GM18519 (cell line): ENCODE measurements around the gene RADIL.
"Not testable (repeated sequence)": the region's sequence is repeated elsewhere in the genome, so short reads cannot be mapped to it uniquely, and the experiment has no call there.

ENCODE experiments used
- ATAC-seq: cut with Tn5 transposase; IDR thresholded peaks from one replicate; pipeline ENCODE4 v1.9.1; 2021; ENCODE audit warnings: mild to moderate bottlenecking, moderate library complexity; ENCODE audit not compliant: unreplicated experiment, low FRiP score

The RADIL gene

DNA sequence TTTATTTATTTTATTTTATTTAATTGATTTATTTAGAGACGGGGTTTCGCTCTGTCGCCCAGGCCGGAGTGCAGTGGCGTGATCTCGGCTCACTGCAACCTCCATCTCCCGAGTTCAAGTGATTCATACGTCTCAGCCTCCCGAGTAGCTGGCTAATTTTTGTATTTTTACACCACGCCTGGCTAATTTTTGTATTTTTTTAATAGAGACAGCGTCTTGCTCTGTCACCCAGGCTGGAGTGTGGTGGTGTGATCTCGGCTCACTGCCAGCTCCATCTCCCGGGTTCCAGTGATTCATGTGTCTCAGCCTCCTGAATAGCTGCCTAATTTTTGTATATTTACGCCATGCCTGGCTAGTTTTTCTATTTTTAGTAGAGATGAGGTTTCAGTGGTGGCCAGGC, 73.8 kb downstream of the RADIL start:
- ATAC-seq = no peak

DNA sequence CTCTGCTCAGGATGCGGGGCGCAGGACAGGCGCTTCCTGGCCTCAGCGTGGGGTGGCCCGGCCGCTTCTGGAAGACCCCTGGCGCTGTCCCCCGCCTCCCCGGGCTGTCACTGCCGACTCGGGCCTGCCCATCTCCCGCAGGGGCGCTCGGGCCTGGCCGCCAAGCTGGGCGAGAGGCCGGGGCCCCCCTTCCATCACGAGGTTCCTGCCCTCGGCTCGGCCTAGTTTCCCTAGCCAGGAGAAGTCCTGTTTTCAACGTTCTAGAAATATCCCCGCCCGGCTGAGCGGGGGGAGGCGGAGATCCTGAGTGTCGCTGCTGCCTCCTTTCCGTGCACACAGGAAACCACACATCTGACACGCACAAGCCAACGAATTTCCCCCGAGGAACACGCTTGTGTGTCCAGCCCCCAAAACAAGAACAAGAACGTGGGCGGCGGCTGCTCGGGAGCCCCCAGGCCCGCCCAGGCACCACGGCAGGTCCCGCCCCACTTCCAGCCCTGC, 74.4 kb downstream of the RADIL start:
- ATAC-seq = no peak

DNA sequence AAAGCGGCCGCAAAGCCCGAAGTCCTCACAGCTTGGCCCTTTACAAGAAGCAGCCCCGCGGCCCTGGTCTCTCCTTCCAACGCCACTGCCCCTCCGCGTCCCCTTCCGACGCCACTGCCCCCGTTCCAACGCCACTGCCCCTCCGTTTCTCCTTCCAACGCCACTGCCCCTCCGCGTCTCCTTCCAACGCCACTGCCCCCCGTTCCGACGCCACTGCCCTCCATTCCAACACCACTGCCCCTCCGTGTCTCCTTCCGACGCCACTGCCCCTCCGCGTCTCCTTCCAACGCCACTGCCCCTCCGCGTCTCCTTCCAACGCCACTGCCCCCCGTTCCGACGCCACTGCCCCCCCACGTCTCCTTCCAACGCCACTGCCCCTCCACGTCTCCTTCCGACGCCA, 75.0 kb downstream of the RADIL start:
- ATAC-seq = no peak

DNA sequence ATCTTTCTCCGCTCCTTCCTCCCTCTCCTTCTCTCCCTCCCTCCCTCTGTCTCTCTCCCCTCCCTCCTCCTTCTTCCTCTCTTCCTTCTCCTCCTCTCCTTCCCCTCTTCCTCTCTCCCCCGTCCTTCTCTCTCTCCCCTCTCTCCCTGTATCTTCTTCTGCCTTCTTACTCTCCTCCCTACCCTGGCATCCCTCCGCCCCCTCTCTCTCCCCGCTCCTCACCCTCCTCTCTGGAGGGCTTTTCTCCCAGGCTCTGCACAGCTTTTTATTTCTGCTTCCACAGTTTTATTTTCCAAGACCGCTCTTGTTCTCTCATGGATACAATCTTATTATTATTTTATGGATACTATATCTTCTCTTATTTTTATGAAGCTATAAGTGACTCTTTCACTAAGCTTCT, 75.5 kb downstream of the RADIL start:
- no peak for ATAC-seq

DNA sequence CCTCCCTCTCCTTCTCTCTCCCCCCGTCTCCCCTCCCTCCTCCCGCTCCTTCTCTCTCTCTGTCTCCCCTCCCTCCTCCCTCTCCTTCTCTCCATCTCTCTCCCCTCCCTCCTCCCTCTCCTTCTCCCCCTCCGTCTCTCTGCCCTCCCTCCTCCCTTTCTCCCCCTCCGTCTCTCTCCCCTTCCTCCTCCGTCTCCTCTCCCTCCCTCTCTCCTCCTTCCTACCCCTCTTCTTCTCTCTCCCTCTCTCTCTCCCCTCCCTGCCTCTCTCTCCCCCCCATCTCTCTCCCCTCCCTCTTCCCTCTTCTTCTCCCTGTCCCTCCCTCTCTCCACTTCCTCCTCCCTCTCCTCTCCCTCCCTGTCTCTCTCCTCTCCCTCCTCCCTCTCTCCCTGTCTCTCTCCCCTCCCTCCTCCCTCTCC, 75.9 kb downstream of the RADIL start:
- ATAC-seq = no peak

DNA sequence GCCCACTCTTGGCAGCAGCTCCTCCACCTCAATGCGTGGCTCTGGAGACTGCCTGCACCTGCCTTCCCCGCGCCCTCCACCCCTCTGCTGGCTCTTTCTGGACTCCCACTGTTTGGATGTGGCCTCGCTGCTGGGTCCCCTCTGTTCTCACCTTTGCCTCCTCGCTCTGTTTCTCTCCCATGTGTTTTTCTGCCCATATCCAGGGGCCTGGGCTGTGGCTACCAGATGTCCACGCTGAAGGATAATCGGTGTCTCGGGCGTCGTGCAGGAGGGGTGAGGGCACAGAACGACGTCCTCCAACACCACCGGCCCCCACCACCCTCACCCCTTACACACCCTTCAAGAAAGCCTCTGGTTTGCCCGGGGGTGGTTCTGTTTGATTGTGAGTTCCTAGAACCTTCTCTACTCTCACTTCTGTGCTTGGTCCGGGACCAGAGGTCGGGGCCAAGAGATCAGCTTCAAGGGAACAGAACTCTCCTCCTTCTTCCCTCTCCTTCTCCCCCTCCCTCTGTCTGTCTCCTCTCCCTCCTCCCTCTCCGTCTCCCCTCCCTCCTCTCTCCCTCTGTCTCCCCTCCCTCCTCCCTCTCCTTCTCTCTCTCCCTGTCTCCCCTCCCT, 76.4 kb downstream of the RADIL start:
- no peak for ATAC-seq

DNA sequence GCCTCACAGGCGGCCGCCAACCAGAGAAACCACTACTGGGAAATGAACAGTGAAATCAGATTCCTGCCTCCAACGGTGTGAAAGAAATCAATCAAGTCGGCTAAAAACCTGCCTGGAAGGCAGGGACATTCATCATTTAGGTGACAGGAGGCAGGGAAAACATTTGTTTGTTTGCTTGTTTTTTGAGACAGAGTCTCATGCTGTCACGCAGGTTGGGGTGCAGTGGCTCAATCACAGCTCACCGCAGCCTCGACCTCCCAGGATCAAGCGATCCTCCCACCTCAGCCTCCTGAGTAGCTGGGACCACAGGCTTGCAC, 77.6 kb downstream of the RADIL start:
- ATAC-seq = no peak

DNA sequence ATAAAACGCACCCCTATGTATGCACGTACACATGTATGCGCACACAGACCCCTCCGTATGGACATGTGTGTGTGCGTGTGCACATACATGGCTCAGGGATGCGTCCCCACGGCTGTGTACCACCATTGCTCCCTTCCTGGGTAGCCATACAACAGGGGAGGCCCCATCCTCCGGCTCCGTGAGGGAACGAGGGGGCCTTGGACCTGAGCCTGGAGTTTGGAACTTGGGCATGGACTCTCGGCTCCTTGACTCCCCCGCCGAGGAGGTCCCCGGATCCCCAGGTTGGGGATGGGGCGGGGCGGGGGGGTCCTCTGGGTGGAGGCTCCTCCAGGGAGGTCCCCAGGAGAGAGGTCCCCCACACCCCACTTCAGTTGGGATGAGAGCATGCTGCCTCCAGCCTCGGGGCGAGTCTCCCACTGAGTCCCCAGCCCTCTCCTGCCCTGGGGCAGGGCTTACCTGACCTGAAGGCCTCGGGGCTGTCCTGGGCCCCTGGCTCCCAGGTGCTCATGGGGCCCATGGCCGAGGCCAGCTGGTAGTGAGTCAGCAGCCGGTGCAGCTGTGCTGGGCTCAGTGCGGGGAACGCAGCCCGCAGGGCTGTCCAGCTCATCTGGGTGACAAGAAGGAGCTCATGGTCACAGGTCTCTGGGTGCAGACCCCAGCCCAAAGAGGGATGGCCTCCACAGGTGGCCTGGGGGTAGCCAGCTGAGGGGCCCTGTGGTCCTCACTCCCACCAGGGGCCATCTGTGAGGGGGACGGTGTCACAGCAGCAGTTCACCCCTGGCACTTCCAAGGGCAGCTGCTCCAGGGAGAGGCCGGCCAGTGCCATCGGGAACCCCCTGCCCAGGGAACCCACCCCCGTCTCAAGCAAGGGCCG, 78.2 kb downstream of the RADIL start:
- no peak for ATAC-seq

DNA sequence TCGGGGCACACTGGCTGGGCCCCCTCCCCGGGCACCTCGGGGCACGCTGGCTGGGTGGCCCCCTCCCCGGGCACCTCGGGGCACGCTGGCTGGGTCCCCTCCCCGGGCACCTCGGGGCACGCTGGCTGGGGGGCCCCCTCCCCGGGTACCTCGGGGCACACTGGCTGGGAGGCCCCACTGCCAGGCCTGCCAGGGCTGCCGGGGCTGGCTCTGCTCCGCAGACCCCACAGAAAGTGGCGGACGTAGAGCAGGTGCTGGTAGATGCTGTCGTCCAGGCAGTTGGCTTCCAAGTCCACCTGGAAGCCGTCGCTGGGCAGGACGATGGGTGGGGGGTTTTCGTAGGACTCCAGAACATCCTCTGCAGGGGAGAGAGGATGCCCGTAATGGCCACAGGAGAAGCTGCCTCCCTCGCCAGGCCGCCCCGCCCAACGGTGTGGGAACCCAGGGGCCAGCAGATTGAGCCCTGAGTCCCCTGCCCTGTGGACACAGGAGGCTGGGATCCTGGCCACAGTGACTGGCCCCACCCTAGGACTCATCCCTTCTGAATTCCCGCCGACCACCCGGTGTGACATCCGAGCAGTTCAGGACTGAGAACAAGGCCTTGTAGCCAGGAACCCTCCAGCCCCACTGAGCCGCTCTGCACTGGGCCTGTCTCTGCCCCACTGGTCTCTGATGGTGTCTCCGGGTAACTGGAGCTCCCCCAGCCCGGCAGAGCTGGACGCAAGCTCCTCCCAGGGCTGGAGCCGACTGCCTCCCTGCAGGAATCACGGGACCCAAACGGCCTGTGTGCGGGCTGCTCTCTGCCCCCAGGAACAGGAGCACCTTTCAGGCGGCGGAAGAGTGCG, 79.9 kb downstream of the RADIL start:
- ATAC-seq = no peak

DNA sequence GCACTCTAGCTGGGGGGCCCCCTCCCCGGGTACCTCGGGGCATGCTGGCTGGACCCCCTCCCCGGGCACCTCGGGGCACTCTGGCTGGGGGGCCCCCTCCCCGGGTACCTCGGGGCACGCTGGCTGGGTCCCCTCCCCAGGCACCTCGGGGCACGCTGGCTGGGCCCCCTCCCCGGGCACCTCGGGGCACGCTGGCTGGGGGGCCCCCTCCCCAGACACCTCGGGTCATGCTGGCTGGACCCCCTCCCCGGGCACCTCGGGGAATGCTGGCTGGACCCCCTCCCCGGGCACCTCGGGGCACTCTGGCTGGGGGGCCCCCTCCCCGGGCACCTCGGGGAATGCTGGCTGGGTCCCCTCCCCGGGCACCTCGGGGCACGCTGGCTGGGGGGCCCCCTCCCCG, 80.9 kb downstream of the RADIL start:
- not testable (repeated sequence) for ATAC-seq

DNA sequence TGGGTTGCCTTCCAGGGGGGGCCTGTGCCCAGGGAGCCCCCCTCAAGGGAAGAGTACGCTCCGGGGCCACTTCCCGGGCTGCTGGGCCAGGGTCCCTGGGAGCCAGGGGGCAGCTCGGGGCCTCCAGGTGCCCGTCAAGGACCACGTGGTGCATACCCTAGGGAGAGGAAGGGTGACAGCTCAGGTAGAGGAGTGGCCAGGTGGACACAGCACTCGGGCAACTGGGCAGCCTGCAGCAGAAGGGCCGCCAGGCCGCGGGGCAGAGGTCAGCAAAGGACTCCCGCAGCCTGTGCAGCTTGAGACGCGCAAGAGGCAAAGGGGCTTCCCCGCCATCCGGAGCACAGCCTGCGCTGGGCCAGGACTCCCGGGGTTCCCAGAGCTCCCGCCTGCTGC, 81.7 kb downstream of the RADIL start:
- no peak for ATAC-seq

DNA sequence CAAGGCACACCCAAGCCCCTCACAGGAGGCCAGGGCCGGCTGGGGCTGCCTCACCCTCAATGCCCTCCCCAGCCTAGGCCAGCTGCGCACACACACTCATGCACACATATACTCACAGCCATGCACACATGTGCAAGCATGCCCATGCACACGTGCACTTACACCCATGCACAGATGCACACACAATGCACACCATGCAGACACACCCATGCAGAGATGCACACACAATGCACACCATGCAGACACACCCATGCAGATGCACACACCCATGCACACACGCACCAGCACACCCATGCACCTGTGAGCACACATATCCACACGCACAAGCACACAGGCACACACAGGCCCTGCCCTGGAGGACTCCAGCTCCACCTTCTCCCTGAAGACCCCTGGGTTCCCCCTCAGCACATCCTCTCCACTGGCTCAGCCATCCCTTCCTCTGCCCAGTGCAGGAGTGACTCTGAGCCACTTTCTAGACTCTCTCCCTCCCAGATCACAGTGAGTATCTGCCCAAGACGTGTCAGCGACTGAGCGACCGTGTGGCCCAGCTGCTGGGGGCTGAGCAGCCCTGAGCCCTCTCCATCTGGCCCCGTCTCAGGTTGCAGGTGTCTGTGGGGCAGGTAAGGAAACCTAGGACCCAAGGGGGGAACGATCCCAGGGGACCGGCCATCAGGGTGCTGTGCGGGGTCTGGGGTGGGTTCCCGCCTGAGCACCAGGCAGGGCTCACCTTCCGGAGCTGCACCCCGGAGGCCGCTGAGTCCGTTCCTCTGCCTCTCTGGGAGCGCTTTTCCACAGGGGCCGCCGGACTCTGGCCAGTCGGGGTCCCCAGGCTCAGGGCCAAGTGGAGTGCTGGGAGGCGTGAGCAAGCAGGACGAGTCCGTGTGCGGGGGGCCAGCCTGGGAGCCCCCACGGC, 82.3 kb downstream of the RADIL start:
- no peak for ATAC-seq

DNA sequence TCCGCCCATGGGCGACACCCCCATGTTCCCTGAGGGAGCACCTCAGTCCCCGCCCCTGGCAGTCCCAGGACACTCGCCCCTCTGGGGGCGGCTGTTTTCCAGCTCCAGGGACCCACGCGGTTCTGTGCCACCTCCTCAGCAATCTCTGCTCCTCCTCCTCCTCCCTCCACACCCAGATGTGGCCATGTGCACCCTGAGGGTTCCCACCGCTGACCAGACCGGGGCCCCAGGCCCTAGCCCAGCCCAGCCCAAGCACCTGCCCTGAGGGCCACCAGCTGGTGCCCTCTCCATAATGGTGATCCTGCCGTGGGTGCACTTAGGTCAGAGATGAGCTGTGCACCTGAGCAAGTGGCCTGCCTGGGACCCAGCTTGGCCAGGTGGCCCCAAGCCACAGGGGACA, 83.0 kb downstream of the RADIL start:
- ATAC-seq = no peak

DNA sequence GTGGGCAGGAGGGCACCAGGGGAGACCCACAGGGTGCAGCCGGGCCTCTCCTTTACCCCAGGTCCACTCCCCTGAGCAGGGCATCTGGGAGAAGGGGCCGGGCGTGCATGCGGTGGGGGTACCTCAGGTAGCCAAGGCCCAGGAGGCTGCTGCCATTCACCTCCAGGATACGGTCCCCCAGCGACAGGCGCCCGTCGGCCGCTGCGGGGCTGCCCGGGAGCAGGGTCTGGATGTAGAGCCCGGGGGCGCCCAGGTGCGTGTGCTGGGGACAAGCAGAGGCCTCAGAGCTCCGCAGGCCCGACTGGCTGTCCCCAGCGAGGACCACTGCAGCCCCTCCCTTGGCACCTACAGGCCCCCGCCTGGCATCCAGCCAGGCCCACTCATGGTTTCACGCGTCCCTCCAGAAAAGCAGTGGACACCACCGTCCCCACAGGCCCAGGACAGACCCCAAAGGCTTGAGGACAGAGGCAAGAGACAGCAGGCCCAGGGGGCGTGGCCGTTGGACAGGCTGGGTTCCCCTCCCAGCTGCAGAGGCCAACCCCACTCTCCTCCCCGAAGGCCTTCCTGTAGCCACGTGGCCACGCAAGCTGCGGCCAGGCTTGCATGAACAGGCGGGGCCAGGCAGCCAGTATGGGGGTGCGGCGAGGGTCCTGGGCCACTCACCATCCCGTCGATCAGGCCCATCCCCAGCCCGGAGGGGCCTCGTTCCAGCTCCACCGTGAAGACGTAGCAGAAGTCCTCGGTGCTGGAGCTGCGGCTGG, 83.8 kb downstream of the RADIL start:
- ATAC-seq = no peak

DNA sequence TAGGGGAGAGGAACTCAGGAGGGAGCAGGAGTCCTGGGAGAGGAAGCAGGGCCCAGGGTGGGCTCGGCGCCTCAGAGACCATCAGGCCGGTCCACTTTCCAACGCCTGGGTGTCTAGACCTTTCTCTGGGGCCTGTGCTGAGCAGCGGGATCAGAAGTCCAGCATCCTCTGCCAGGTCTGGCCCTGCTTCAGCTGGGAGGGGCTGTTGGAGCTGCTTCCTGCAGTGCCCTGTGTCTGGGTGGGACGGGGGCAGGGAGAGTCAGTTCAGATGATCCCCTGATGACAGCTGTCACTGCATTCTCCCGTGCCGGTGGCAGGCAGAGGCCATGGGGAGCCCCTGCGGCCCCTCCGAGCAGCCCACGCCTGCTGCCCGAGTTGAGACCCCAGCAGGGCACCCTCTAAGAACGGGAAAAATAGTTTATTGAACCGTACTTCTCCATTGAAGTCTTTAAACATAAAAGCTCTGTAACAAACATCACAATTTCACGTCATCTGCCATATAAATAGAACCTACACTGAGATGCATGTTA, 84.7 kb downstream of the RADIL start:
- no peak for ATAC-seq

DNA sequence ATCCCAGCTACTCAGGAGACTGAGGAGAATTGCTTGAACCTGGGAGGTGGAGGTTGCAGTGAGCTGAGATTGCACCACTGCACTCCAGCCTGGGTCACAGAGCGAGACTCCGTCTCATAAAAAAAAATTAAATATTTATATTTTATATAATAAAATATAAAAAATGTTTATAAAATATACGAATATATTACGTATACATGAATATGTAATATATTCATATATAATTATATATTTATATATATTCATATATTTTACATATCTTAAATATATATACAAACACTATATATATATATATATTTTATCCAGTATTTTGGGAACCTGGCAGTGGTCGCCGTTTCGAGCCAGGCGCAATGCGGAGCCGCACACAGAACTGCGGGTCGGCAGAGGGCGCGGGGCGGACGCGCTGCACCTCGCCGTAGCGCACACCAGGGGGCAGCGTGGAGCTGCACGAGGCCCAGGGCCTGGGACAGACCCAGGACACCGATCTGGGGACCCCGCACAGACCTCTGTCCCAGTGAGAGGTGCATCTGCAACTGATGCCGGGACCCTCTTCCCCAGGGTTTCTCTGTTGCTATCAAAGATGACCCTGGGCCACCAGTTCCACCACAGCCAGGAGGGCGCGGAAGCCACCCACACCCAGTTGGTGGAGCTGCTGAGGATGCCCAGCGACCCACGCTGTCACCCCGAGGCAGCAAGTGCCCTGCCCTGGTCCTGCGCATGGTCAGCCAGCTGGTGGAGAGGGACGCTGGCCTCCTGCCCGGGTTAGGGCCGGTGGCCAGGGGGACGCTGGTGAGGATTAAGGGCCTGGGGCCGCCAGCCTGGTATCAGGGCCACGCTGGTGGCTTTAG, 85.4 kb downstream of the RADIL start:
- peak; percentile 56 for ATAC-seq

DNA sequence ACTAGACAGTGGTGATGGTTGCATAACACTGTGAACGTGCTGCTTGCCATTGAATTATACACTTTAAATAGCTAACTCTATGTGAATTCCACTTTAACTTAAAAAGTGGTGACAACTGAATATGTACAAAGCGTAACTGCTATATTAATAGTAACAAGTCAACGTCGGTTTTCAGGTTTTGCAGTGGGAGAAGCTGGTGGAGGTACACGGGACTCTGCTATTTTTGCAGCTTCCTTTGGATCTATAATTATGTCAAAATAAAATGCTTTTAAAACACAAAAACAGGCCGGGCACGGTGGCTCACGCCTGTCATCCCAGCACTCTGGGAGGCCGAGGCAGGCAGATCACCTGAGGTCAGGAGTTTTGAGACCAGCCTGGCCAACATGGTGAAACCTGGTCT, 87.1 kb downstream of the RADIL start:
- ATAC-seq = no peak

DNA sequence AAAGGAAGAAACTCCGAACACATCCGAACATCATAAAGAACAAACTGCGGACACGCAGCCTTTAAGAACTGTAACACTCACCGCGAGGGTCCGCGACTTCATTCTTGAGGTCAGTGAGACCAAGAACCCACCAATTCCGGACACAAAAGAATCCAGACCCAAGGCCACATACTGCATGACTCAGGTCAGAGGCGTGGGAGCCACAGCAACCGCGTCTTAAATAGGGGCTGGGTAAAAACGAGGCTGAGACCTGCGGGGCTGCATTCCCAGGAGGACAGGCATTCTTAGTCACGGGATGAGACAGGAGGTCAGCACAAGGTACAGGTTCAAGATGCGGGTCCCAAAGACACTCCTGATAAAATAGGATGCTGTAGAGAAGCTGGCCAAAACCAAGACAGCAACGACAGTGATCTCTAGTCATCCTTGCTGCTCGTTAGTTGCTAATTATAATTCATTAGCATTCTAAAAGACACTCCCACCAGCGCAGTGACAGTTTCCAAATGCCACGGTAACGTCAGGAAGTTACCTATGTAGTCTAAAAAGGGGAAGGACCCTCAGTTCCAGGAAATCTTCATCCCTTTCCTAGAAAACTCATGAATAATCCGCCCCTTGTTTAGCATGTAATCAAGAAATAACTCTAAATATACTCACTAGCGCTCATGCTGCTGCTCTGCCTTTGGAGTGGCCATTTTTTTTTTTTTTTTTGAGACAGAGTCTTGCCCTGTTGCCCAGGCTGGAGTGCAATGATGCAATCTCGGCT, 88.7 kb downstream of the RADIL start:
- ATAC-seq = no peak
